GM23338 (cell line): ENCODE data around the gene P2RX4. TPM values are rescaled to one million over a fixed set of nuclear protein-coding genes. Genes with fewer than 3 reads are reported as not detected.

Experiments
- ATAC-seq: fragments of 200-7000 bp; cut with Tn5 transposase; 3 replicates; pipeline ENCODE4 v1.9.1; 2020
- DNase-seq: peaks from one replicate; pipeline ENCODE4 v3.0.0-alpha.2; 2015; ENCODE audit warnings: low spot score
- H2AFZ ChIP-seq: fragments of 200-600 bp; sonication (generic); 2 replicates; pipeline ENCODE4 v1.8.0; 2016; ENCODE audit warnings: antibody characterized with exemption, mild to moderate bottlenecking, moderate library complexity
- H3F3A ChIP-seq: fragments of 200-600 bp; sonication (generic); replicated peaks from 2 replicates; pipeline ENCODE4 v1.8.0; 2017; ENCODE audit warnings: antibody characterized with exemption, mixed run types, low read depth
- H3K27ac ChIP-seq: fragments of 200-600 bp; sonication (generic); 2 replicates; pipeline ENCODE4 v1.6.1; 2016; ENCODE audit warnings: low read depth
- H3K27me3 ChIP-seq: fragments of 200-600 bp; sonication (generic); 2 replicates; pipeline ENCODE4 v1.8.0; 2016; ENCODE audit warnings: mild to moderate bottlenecking, mixed run types, moderate library complexity; ENCODE audit not compliant: insufficient read depth
- H3K36me3 ChIP-seq: fragments of 200-600 bp; sonication (generic); 2 replicates; pipeline ENCODE4 v1.8.0; 2016; ENCODE audit warnings: mild to moderate bottlenecking; ENCODE audit not compliant: insufficient read depth
- H3K4me1 ChIP-seq: fragments of 200-600 bp; sonication (generic); 2 replicates; pipeline ENCODE4 v1.8.0; 2016; ENCODE audit warnings: mild to moderate bottlenecking, moderate library complexity; ENCODE audit not compliant: insufficient read depth
- H3K4me2 ChIP-seq: fragments of 200-600 bp; sonication (generic); 2 replicates; pipeline ENCODE4 v1.7.1; 2017; ENCODE audit warnings: mixed run types
- H3K4me3 ChIP-seq: fragments of 200-600 bp; sonication (generic); 2 replicates; pipeline ENCODE4 v1.6.1; 2016; ENCODE audit warnings: mixed run types
- H3K79me2 ChIP-seq: fragments of 200-600 bp; sonication (generic); replicated peaks from 2 replicates; pipeline ENCODE4 v1.8.0; 2017; ENCODE audit warnings: mild to moderate bottlenecking; ENCODE audit not compliant: insufficient read depth
- H3K9me2 ChIP-seq: fragments of 200-600 bp; sonication (generic); 2 replicates; pipeline ENCODE4 v1.8.0; 2017; ENCODE audit not compliant: insufficient read depth
- H4K20me1 ChIP-seq: fragments of 200-600 bp; sonication (generic); replicated peaks from 2 replicates; pipeline ENCODE4 v1.8.0; 2017; ENCODE audit warnings: mild to moderate bottlenecking; ENCODE audit not compliant: insufficient read depth
- H3K27ac Mint-ChIP-seq: 2 replicates; pipeline ENCODE4 v1.8.0; 2020; ENCODE audit warnings: inconsistent platforms, mild to moderate bottlenecking, moderate library complexity, mixed read lengths
- H3K27me3 Mint-ChIP-seq: 3 replicates; pipeline ENCODE4 v1.8.0; 2022; ENCODE audit warnings: low read depth, mild to moderate bottlenecking, moderate library complexity, mixed read lengths, inconsistent platforms; ENCODE audit not compliant: insufficient read depth, poor library complexity
- H3K36me3 Mint-ChIP-seq: 3 replicates; pipeline ENCODE4 v1.8.0; 2021; ENCODE audit warnings: low read depth, mild to moderate bottlenecking, inconsistent platforms, moderate library complexity, mixed read lengths
- H3K4me1 Mint-ChIP-seq: 3 replicates; pipeline ENCODE4 v1.8.0; 2020; ENCODE audit warnings: mild to moderate bottlenecking, inconsistent platforms, mixed read lengths
- H3K4me3 Mint-ChIP-seq: 3 replicates; pipeline ENCODE4 v1.8.0; 2021; ENCODE audit warnings: moderate library complexity, mild to moderate bottlenecking, inconsistent platforms, mixed read lengths
- H3K9me3 Mint-ChIP-seq: 3 replicates; pipeline ENCODE4 v1.8.0; 2020; ENCODE audit warnings: moderate library complexity, mild to moderate bottlenecking, inconsistent platforms, mixed read lengths
- CREB1 ChIP-seq: fragments of 250-450 bp; sonication (Bioruptor Pico); IDR thresholded peaks from 2 replicates; pipeline ENCODE4 v1.5.0; 2020; ENCODE audit warnings: low read depth, mild to moderate bottlenecking, moderate library complexity
- CTCF ChIP-seq, 2 experiments: fragments of 200-600 bp in 1 of 2; sonication (generic) in 1 of 2; conservative IDR thresholded peaks; 2 replicates each; pipeline versions ENCODE4 v1.5.1 to v1.6.1; 2016 to 2017; ENCODE audit warnings: antibody characterized with exemption in 2 of 2, low read depth in 2 of 2, mild to moderate bottlenecking in 2 of 2, moderate library complexity in 1 of 2
- ETS1 ChIP-seq: IDR thresholded peaks from 2 replicates; pipeline ENCODE4 v1.6.1; 2016; ENCODE audit warnings: antibody characterized with exemption
- EZH2 ChIP-seq: fragments of 200-600 bp; sonication (generic); IDR thresholded peaks from one replicate; pipeline ENCODE4 v1.8.0; 2017; ENCODE audit warnings: antibody characterized with exemption, mild to moderate bottlenecking, low read depth; ENCODE audit not compliant: unreplicated experiment
- EZH2phosphoT487 ChIP-seq: fragments of 200-600 bp; sonication (generic); IDR thresholded peaks from one replicate; pipeline ENCODE4 v1.8.1; 2018; ENCODE audit warnings: antibody characterized with exemption; ENCODE audit not compliant: unreplicated experiment
- JUNB ChIP-seq: IDR thresholded peaks from one replicate; pipeline ENCODE4 v1.6.1; 2016; ENCODE audit warnings: antibody characterized with exemption; ENCODE audit not compliant: unreplicated experiment
- NANOG ChIP-seq: IDR thresholded peaks from 2 replicates; pipeline ENCODE4 v1.6.1; 2016; ENCODE audit warnings: antibody characterized with exemption, borderline replicate concordance
- POLR2AphosphoS5 ChIP-seq: IDR thresholded peaks from 2 replicates; pipeline ENCODE4 v1.6.1; 2016; ENCODE audit warnings: antibody characterized with exemption, low read depth
- REST ChIP-seq: IDR thresholded peaks from one replicate; pipeline ENCODE4 v1.6.1; 2018; ENCODE audit warnings: antibody characterized with exemption; ENCODE audit not compliant: unreplicated experiment
- STAT1 ChIP-seq: IDR thresholded peaks from one replicate; pipeline ENCODE4 v1.6.1; 2016; ENCODE audit warnings: antibody characterized with exemption; ENCODE audit not compliant: unreplicated experiment
- ZNF114 ChIP-seq: fragments of 250-450 bp; sonication (Bioruptor Pico); IDR thresholded peaks from 2 replicates; pipeline ENCODE4 v1.5.0; 2020; ENCODE audit warnings: mild to moderate bottlenecking, moderate library complexity
- ZNF331 ChIP-seq: fragments of 250-450 bp; sonication (Bioruptor Pico); IDR thresholded peaks from 2 replicates; pipeline ENCODE4 v1.5.0; 2020; ENCODE audit warnings: low read depth, mild to moderate bottlenecking, moderate library complexity
- ZNF462 ChIP-seq: fragments of 250-450 bp; sonication (Bioruptor Pico); IDR thresholded peaks from 2 replicates; pipeline ENCODE4 v1.5.0; 2020; ENCODE audit warnings: mild to moderate bottlenecking, moderate library complexity
- polyA plus RNA-seq: library from polyadenylated mRNA; unstranded; fragments of >200 nt; fragmentation: Nextera tagmentation; extraction: Ambion mirVana; gene quantifications from 2 replicates; pipeline ENCODE4 v1.2.1, GENCODE V29; 2016
- total RNA-seq: library from RNA; depleted of rRNA; stranded (reverse); fragments of >200 nt; shearing (Covaris generic); gene quantifications from 2 replicates; pipeline ENCODE4 v1.2.3, GENCODE V29; 2014

The P2RX4 gene
- total and polyA plus RNA-seq, 2 experiments from 2014 or later = 5.6 to 18.9 TPM

- Mint-ChIP-seq H3K4me1 (no peaks in the 10 kb centered on the region), H3K4me3 (no peak overlapping the region), H3K27me3 (peaks cover 5% of the 10 kb centered on the region), H3K9me3 (no peaks in the 10 kb centered on the region), H3K27ac (no peak overlapping the region), H3K36me3 (no peaks in the 10 kb centered on the region; the same call in 2 of the 3 replicates)
- H3K4me2 ChIP-seq = no peak overlapping the region
- no peaks in the 10 kb centered on the region for H3K27me3 ChIP-seq
- no peak overlapping the region for H2AFZ ChIP-seq
- H4K20me1 ChIP-seq = no peaks in the 10 kb centered on the region
- ATAC-seq (no peak), DNase-seq (no peak)
- no peaks in the 10 kb centered on the region for H3K36me3 ChIP-seq
- H3K27ac ChIP-seq = no peak overlapping the region
- no peak overlapping the region for H3K4me3 ChIP-seq
- H3K9me2 ChIP-seq = no peaks in the 10 kb centered on the region
- no peaks in the 10 kb centered on the region for H3K79me2 ChIP-seq
- no peaks in the 10 kb centered on the region for H3F3A ChIP-seq
- no peak for TF ChIP-seq ETS1
- no peak for TF ChIP-seq ZNF331 (CRISPR knock-in tag)
- no peak for TF ChIP-seq NANOG
- TF ChIP-seq ZNF114 (CRISPR knock-in tag) = no peak
- TF ChIP-seq CREB1 (CRISPR knock-in tag) = no peak
- no peak for TF ChIP-seq ZNF462 (CRISPR knock-in tag)
- TF ChIP-seq CTCF (conservative IDR thresholded peaks at IDR 0.05; ENCODE audit: low read depth in 2 of 2) = no peak
- no peak for TF ChIP-seq REST
- no peak for TF ChIP-seq EZH2
- no peak for TF ChIP-seq STAT1
- TF ChIP-seq EZH2phosphoT487 = no peak
- TF ChIP-seq POLR2AphosphoS5 = no peak
- TF ChIP-seq JUNB = no peak
- no peaks in the 10 kb centered on the region for H3K4me1 ChIP-seq
Measured at GRCh38 chr12:121188227-121188626, 21.7 kb upstream of the P2RX4 start.
